Measurements from ENCODE around the gene DIO1. TPM values are rescaled to one million over a fixed set of nuclear protein-coding genes. Genes with fewer than 3 reads are reported as not detected.

Gene DIO1
- total and polyA plus RNA-seq, 2 of the 8 experiments (the other 6 are each of a cell fraction or from before 2014, with no cell fraction given): 0.14 TPM; not detected in 1

- H4K91ac ChIP-seq (replicated peaks; ENCODE audit: insufficient read length, low read length): no peak overlapping the region
- no peak overlapping the region for H2BK5ac ChIP-seq (ENCODE audit: low read depth, low read length)
- no peak overlapping the region for H2BK120ac ChIP-seq (replicated peaks; ENCODE audit: low read depth, low read length)
- no peak overlapping the region for H3K9ac ChIP-seq (replicated peaks in 1 of 4; ENCODE audit: extremely low read depth in 1 of 4, low read depth in 3 of 4, low read length in 3 of 4)
- no peak overlapping the region for H3K4me3 ChIP-seq (ENCODE audit: extremely low read depth in 1 of 4, insufficient read depth in 2 of 4, low read depth in 3 of 4, low read length in 4 of 4)
- no peak overlapping the region for H3K56ac ChIP-seq (replicated peaks; ENCODE audit: insufficient read length, low read depth, low read length)
- no peak overlapping the region for H3K18ac ChIP-seq (ENCODE audit: extremely low read depth, low read length)
- no peak overlapping the region for H3K4me2 ChIP-seq (ENCODE audit: insufficient read depth in 1 of 2, low read depth in 2 of 2, low read length in 2 of 2)
- no peaks in the 10 kb centered on the region; a peak in 1 of 7 replicates for H3K27me3 ChIP-seq (replicated peaks in 1 of 4; ENCODE audit: control insufficient read depth in 3 of 4, extremely low read depth in 1 of 4, insufficient read depth in 3 of 4, low read length in 3 of 4)
- TF ChIP-seq SP2 (IDR thresholded peaks at IDR 0.05; ENCODE audit: low read length) (no peak), SAP30 (IDR thresholded peaks at IDR 0.05; ENCODE audit: insufficient read depth, insufficient replicate concordance, low read length) (no peak), NRF1 (IDR thresholded peaks at IDR 0.05; ENCODE audit: low read depth, low read length) (no peak), CTBP2 (IDR thresholded peaks at IDR 0.05; ENCODE audit: borderline replicate concordance, insufficient read depth, insufficient read length, low read length) (no peak), EZH2 (IDR thresholded peaks at IDR 0.05; ENCODE audit: low read depth, low read length, severe bottlenecking) (no peak), CREB1 (IDR thresholded peaks at IDR 0.05) (no peak), POLR2AphosphoS5 (IDR thresholded peaks at IDR 0.05; ENCODE audit: low read depth, low read length) (no peak), HDAC2 (IDR thresholded peaks at IDR 0.05; ENCODE audit: borderline replicate concordance in 1 of 2, low read depth in 2 of 2, low read length in 2 of 2) (no peak), SP1 (IDR thresholded peaks at IDR 0.05; ENCODE audit: low read depth, low read length) (no peak)
- TF ChIP-seq, protein P1, sequence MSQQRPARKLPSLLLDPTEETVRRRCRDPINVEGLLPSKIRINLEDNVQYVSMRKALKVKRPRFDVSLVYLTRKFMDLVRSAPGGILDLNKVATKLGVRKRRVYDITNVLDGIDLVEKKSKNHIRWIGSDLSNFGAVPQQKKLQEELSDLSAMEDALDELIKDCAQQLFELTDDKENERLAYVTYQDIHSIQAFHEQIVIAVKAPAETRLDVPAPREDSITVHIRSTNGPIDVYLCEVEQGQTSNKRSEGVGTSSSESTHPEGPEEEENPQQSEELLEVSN (IDR thresholded peaks at IDR 0.05): no peak
- no peaks in the 10 kb centered on the region for H3K9me3 ChIP-seq (ENCODE audit: insufficient read depth in 2 of 2, low read depth in 1 of 2, low read length in 1 of 2)
- FAIRE-seq (no peak), DNase-seq (ENCODE audit: low read depth in 1 of 2, low spot score in 2 of 2) (no peak)
- no peaks in the 10 kb centered on the region for H3K79me1 ChIP-seq (ENCODE audit: low read depth, low read length)
- peaks cover 0 to 7% (median 2%) of the 10 kb centered on the region in 4 experiments; a peak in 3 of 7 replicates for H3K4me1 ChIP-seq (replicated peaks in 1 of 4; ENCODE audit: control insufficient read depth in 3 of 4, insufficient read depth in 4 of 4, low read length in 3 of 4)
- H3K27ac ChIP-seq (ENCODE audit: low read depth, low read length): no peak overlapping the region
- no peak overlapping the region for H2AK5ac ChIP-seq (ENCODE audit: low read depth, low read length)
- no peak overlapping the region for H2BK20ac ChIP-seq (ENCODE audit: low read length)
- H4K8ac ChIP-seq (ENCODE audit: extremely low read depth, insufficient read depth, low read length): no peak overlapping the region
- no peaks in the 10 kb centered on the region; a peak in 2 of 8 replicates for H3K36me3 ChIP-seq (ENCODE audit: control insufficient read depth in 2 of 4, insufficient read depth in 4 of 4, low read length in 3 of 4)
- peaks cover 1% of the 10 kb centered on the region; the same call in 1 of the 2 replicates for H3K23me2 ChIP-seq (ENCODE audit: low read depth, low read length)
- H3K14ac ChIP-seq (ENCODE audit: insufficient read length): no peak overlapping the region
- no peak overlapping the region for H2AFZ ChIP-seq (ENCODE audit: low read length)
- H4K5ac ChIP-seq (ENCODE audit: insufficient read length, low read depth, low read length): no peak overlapping the region
- WGBS, 2 experiments (ENCODE audit: extremely low coverage in 1 of 2, insufficient coverage in 1 of 2, insufficient read length in 1 of 2, insufficient replicate concordance in 2 of 2, low coverage in 1 of 2, low lambda C conversion rate in 2 of 2, missing lambda C conversion rate in 1 of 2): 93% methylated on average over 5 of the region's 5 CpGs; no CpG with 5 or more reads in 1 of the 2 experiments
- H2BK12ac ChIP-seq (ENCODE audit: low read depth, low read length): no peak overlapping the region
- no peaks in the 10 kb centered on the region for H3K79me2 ChIP-seq (ENCODE audit: control insufficient read depth in 1 of 2, insufficient read depth in 2 of 2, low read length in 2 of 2)
- H2BK15ac ChIP-seq (ENCODE audit: low read length): no peak overlapping the region
- ChIA-PET POLR2A (ENCODE audit: partially characterized antibody) (interaction anchor here (1.1 kb wide), 1 partner anchor 31 kb away, joined by 3 read pairs; no protein-coding TSS in a partner anchor), CTCF (ENCODE audit: partially characterized antibody) (interaction anchor here (0.6 to 1.8 kb wide), 5 partner anchors 14 to 57 kb away, joined by 3 to 8 read pairs (median 5); no protein-coding TSS in a partner anchor)
- H4K20me1 ChIP-seq (replicated peaks in 1 of 2; ENCODE audit: control insufficient read depth in 1 of 2, insufficient read depth in 2 of 2, low read length in 2 of 2): no peaks in the 10 kb centered on the region
- no peak overlapping the region for H3K4ac ChIP-seq (replicated peaks; ENCODE audit: insufficient read length, low read depth, low read length)
- H3K23ac ChIP-seq (ENCODE audit: insufficient read length): no peak overlapping the region
Measured at GRCh38 chr1:53892911-53893310, 1.1 kb upstream of the DIO1 start.

All from H1 (cell line).